Inflammatory macrophage (primary cell): Measurements from ENCODE around the gene ZNF45.
"Not testable (repeated sequence)": the region's sequence is repeated elsewhere in the genome, so short reads cannot be mapped to it uniquely, and the experiment has no call there.

ENCODE experiments used
- DNase-seq, 2 donors: peaks; one replicate each; pipeline ENCODE4 v3.0.0-alpha.2; 2020 to 2022

Gene ZNF45

DNA sequence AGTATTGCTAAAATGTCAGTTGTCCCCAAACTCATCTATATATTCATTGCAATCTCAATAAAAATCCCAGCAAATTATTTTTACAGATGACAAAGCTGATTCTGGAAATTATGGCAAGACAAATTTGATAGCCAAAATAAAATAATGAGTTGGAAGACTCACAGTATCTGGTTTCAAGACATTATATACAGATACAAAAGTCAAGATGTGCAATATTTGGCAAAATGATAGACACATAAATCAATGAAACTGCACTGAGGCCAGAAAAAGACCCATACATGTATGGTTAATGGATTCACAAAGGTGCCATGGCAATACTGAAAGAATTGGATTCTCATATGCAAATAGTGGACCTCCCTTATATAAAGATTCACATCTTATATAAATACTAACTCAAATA is 24.2 kb downstream of the ZNF45 start:
- DNase-seq, result no peak

DNA sequence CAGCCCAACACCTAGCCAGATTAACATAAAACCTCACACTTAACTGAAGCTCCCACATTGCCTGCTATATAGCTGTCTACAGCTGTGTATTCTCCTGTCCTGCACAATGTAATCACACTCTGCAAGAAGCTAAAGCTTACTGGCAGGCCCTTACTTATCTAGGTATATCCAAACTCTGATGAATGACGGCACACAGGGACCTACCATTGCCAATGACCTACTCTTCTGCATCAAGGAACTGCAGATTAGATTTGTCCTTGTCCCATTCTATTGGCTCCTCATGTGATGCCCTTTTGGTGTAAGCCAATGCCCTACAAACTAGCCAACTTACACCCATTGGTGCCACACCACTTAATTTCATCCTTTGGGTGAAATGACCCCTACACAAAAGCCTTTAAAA is 26.4 kb downstream of the ZNF45 start:
- no peak for DNase-seq

DNA sequence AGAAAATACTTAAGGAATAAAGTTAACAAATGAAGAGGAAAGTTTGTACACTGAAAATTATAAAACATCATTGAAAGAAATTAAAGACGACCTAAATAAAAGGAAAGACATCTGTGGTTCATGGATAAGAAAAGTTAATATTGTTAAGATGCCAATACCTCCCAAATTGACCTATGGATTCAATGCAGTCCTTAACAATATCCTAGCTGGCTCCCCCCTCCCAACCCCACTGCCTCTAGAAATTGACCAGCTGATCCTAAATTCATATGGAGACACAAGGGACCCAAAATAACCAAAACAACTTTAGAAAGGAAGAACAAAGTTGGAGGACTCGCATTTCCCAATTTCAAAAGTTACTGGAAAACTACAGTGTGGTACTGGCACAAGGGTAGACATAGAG is 28.3 kb downstream of the ZNF45 start:
- DNase-seq, result no peak

- no peak for DNase-seq
Observed at GRCh38 chr19:43905897-43906296, 29.2 kb downstream of the ZNF45 start.

DNA sequence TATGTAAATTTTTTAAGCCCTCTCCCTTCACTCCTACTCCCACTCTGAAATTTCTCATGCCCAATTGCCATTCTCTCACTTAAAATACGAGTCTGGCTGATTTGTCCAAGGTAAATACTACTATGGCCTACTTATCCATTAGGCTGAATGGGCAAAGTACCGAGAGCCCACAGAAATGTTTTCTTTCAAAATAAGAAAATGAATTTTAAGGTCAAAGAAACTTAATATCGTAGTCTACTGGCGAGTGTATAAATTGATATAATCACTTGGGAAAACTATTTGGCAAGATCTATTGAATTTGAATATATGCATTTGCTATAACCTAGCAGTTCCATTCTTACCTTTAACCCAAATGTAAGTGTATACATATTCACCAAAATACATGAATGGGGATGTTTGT is 32.7 kb downstream of the ZNF45 start:
- DNase-seq, result no peak

DNA sequence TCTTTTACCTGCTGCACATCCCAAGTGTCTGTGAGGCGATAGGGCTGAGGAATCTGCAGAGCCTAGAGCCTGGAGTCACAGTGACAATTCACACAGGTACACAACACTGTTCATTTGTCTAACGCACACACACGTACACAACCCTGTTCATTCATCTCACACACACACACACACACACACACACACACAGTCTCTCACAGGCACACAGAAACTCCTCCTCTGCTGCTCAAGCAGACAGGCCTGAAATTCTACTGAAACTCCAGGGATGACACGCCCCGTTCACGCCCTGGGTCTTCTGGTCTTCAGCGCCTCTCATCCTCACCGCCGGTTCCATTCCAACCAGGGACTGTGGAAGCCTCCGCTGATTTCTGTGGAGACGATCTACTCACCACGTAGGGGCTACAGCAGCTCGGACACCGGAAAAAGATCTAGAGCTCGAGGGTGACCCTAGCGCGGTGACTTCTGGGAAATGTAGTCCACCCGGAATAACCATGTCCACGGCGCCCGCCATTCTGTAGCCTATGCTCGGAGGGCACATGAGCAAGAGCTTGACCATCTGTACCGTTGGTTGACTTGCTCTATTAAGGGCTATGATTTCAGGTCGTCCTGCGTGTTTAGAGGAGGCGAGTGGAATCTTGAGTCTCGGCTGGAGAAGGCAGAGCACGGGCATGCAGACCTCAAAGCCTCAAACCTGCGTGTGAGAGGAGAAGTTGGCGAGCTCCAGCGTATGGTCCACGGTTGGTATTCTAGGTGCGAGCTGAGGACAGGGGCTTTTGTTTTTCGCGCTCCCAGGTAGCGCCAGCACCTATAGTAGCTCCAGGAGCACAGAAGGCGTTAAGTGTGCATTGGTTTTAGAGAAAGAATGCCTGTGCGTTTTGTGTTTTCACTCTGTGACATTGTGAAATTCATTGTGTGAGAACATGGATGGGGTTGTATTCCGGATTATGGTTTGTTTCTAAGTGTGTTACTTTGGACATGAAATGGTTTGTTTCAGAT is 33.4 kb downstream of the ZNF45 start:
- peak; percentile 69 to 83 for DNase-seq

- no peak for DNase-seq
Observed at GRCh38 chr19:43895727-43896308, 39.3 kb downstream of the ZNF45 start.

GRCh38 chr19:43883864-43884263 is 51.2 kb downstream of the ZNF45 start, which contains the start of gene ZNF404:
TSS of gene ZNF404 (minus strand) at chr19:43883964.
- DNase-seq, result no peak

DNA sequence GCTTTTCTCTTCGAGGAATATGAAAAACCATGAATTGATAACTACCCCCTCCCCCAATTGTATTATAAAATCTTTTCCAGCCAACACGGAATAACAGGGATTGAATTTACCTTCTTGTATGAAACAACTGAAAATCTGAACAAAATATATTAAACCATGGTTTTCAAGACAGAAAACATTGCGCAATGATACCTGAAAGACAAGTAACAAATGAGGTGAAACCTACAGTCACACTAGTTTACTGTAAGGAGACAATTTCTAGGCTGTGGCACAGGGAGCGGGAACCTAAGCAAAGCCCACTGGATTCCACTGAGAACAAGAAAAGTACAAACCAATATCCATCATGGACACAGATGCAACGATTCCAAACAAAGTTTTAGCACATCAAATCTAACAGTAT is 54.6 kb downstream of the ZNF45 start:
- DNase-seq, result no peak

DNA sequence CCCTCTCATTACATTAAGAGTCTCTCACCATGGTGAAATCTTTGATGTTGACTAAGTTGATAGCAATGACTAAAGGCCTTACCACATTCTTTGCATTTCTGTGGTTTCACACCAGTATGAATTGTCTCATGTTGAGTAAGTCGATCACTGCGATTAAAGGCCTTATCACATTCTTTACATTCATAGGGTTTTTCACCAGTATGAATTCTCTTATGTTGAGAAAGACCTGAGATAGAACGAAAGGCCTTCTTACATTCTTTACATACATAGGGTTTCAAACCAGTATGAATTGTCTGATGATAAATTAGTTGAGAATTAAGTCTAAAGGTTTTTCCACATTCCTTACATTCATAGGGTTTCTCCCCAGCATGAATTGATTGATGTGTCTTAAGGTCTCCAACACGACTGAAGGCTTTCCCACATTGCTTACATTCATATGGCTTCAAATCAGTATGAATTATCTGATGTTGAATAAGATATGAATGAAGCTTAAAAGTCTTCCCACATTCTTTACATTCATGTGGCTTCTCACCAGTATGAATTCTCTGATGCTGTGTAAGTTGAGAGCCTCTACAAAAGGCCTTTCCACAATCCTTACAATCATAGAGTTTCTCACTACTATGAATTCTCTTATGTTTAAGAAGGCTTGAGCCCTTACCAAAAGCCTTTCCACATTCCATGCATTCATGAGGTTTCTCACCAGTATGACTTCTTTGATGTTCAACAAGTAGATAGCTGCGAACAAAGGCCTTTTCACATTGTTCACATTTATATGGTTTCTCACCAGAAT is 62.3 kb downstream of the ZNF45 start:
- no peak for DNase-seq

GRCh38 chr19:43866923-43867322 is 68.2 kb downstream of the ZNF45 start:
- DNase-seq, result not testable (repeated sequence)
